Esophagus squamous epithelium (tissue), 5 donors: ENCODE data around the gene ETV1. TPM values are rescaled to one million over a fixed set of nuclear protein-coding genes. Genes with fewer than 3 reads are reported as not detected.

Experiments
- DNase-seq: peaks from one replicate; lab custom pipeline; 2025; lab: John Stamatoyannopoulos, UW
- H3K27ac ChIP-seq, 4 donors: fragments of 200-600 bp; sonication (generic); one replicate each; pipeline ENCODE4 v1.5.1; 2016 to 2019; ENCODE audit warnings: mild to moderate bottlenecking in 1 of 4
- H3K27me3 ChIP-seq, 4 donors: fragments of 200-600 bp; sonication (generic); 1 replicate in 3 of 4; 2 replicates in 1 of 4; pipeline versions ENCODE4 v1.5.1 to v1.6.0; 2017 to 2021; ENCODE audit warnings: antibody characterized with exemption in 1 of 4
- H3K36me3 ChIP-seq, 3 donors: fragments of 200-600 bp; sonication (generic); one replicate each; pipeline ENCODE4 v1.5.1; 2016 to 2019
- H3K4me1 ChIP-seq, 3 donors: fragments of 200-600 bp; sonication (generic); one replicate each; pipeline ENCODE4 v1.5.1; 2017 to 2019
- H3K4me3 ChIP-seq, 4 donors: fragments of 200-600 bp; sonication (generic); 1 replicate in 3 of 4; 2 replicates in 1 of 4; pipeline ENCODE4 v1.5.1; 2016 to 2019; ENCODE audit warnings: mild to moderate bottlenecking in 2 of 4, moderate library complexity in 1 of 4
- H3K9me3 ChIP-seq, 3 donors: fragments of 200-600 bp; sonication (generic); one replicate each; pipeline ENCODE4 v1.5.1; 2016 to 2019
- POLR2A ChIP-seq, 4 donors: fragments of 450-650 bp; IDR thresholded peaks; one replicate each; pipeline ENCODE4 v1.6.1; 2017; ENCODE audit warnings: antibody characterized with exemption in 4 of 4, mild to moderate bottlenecking in 4 of 4, moderate library complexity in 3 of 4
- WGBS, 2 donors: methylation state at CpG; one replicate each; pipeline ENCODE4 v1.1.5; 2018; 5-methylcytosine and 5-hydroxymethylcytosine counted together
- intact Hi-C: fragments of 100-400 bp; cut with DNase I; formaldehyde crosslinking; loops from one replicate; pipeline ENCODE4 v1.15.0; 2022
- total RNA-seq, 4 donors: library from RNA; depleted of rRNA; stranded (reverse); fragments of >200 nt; gene quantifications; one replicate each; pipeline ENCODE4 v1.1.0, GENCODE V29; 2016
- TF ChIP-seq, protein P1 (sequence below), 6 experiments: fragments of 450-650 bp in 4 of 6; fragments of 200-600 bp in 2 of 6; sonication (generic) in 2 of 6; IDR thresholded peaks; one replicate each; pipeline ENCODE4 v1.5.1; 2016 to 2019; ENCODE audit warnings: antibody characterized with exemption in 6 of 6, mild to moderate bottlenecking in 4 of 6, moderate library complexity in 4 of 6
- donor health status: DM: yes; HTN: yes; CAD: no.

The ETV1 gene
- total RNA-seq, 4 donors from 2014 or later = 0.27 to 10.0 (median 1.6) TPM

DNA sequence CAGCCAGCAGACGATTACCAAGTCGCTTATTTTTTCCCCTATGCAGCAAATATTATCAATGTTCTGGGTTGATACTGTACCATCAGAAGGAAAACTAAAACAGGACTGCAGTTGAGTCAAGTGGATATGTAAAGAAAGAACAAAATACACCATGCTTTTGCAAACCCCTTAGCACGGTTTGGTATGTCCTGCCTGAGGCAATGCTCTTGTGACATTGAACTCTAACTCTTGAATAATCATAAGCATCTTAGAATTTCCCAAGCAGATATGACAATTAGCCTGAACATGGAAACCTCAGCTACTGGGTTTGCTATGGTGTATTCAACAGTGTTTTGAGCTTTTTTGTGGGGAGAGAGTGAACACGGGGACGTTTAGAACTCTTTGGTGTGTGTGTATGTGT is 107.4 kb downstream of the ETV1 start:
- Histone ChIP-seq H3K27me3 (no peaks in the 10 kb centered on the region), H3K36me3 (no peaks in the 10 kb centered on the region), H3K9me3 (no peaks in the 10 kb centered on the region), H3K4me3 (no peak overlapping the region), H3K27ac (no peak overlapping the region), H3K4me1 (peaks cover 0 to 31% (median 0%) of the 10 kb centered on the region in 3 donors)
- 84 to 90% methylated on average over 5 of the region's 5 CpGs for WGBS, 2 donors
- no peak for TF ChIP-seq POLR2A (IDR thresholded peaks at IDR 0.05)
- TF ChIP-seq, protein P1, sequence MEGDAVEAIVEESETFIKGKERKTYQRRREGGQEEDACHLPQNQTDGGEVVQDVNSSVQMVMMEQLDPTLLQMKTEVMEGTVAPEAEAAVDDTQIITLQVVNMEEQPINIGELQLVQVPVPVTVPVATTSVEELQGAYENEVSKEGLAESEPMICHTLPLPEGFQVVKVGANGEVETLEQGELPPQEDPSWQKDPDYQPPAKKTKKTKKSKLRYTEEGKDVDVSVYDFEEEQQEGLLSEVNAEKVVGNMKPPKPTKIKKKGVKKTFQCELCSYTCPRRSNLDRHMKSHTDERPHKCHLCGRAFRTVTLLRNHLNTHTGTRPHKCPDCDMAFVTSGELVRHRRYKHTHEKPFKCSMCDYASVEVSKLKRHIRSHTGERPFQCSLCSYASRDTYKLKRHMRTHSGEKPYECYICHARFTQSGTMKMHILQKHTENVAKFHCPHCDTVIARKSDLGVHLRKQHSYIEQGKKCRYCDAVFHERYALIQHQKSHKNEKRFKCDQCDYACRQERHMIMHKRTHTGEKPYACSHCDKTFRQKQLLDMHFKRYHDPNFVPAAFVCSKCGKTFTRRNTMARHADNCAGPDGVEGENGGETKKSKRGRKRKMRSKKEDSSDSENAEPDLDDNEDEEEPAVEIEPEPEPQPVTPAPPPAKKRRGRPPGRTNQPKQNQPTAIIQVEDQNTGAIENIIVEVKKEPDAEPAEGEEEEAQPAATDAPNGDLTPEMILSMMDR (IDR thresholded peaks at IDR 0.05) = no peak
- DNase-seq = no peak
- intact Hi-C loops = no loop called here

DNA sequence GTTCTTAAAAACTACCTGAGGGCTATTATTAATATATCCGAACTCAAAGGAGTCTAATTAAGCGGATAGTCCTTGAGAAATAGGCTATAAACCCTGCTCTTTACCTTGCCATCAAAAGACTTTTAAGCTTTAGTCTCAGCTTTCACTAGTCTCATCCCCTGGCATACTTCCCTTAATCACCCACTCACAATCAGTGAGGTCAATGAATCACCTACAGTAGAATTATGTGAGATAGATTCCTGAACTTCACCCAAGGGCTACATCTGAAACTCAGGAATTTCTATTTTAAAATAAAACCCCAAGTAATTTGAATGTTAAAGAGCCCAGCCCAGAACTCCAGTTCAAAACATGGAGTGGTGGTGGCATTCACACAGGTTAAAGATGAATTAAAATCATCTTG is 108.7 kb downstream of the ETV1 start:
- H3K27ac ChIP-seq = peak overlapping the region in 3 of 4 donors; percentile 24 to 71 (median 70)

DNA sequence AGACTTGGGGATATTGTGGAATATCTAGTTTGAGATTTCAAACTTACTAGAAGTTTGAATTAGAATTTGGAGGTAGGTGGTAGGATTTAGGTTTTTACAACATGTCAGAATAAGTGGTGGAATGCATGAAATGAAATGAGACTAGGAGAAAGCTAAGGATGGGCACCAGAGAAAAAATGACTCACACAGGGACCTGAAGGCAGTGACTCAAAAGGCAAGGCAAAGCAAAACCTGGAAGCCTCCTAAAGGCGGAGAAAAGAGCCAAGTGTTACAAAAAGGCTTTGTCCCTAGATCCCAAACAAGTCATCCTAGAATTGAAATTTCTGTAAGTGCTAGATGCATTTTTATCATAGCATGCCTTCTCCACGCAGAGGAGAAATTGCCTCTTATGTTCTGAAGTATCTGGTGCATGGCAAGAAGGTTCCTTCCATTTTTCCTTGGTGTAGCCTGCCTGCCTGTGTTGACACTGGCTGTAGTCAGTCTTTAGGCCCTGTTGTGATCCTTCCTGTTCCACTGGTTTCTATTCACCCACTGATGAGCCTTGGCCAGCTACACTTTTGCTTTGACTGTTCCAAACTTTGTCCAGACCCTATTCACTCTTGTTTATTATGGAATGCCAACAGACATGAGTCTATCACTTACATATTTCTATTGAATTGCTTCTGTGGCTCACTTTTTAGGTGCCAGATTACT is 109.3 kb downstream of the ETV1 start:
- Histone ChIP-seq H3K4me1 (peaks cover 0 to 31% (median 0%) of the 10 kb centered on the region in 3 donors), H3K9me3 (no peaks in the 10 kb centered on the region), H3K27me3 (no peaks in the 10 kb centered on the region), H3K27ac (peak overlapping the region in 3 of 4 donors; percentile 24 to 71 (median 70)), H3K36me3 (no peaks in the 10 kb centered on the region), H3K4me3 (no peak overlapping the region)
- intact Hi-C loops = no loop called here
- TF ChIP-seq, protein P1 (IDR thresholded peaks at IDR 0.05) = no peak
- no peak for TF ChIP-seq POLR2A (IDR thresholded peaks at IDR 0.05)
- WGBS, 2 donors = 20 to 55% methylated on average over 2 of the region's 2 CpGs
- DNase-seq = no peak

More for the DNA sequence above, 108.7 kb downstream of the ETV1 start:
- Histone ChIP-seq H3K4me3 (no peak overlapping the region), H3K4me1 (peaks cover 0 to 31% (median 0%) of the 10 kb centered on the region in 3 donors), H3K9me3 (no peaks in the 10 kb centered on the region), H3K27me3 (no peaks in the 10 kb centered on the region), H3K36me3 (no peaks in the 10 kb centered on the region)
- intact Hi-C loops = no loop called here
- no peak for DNase-seq
- no peak for TF ChIP-seq POLR2A (IDR thresholded peaks at IDR 0.05)
- TF ChIP-seq, protein P1 (IDR thresholded peaks at IDR 0.05) = no peak
- WGBS, 2 donors = 49 to 56% methylated on average over 2 of the region's 2 CpGs

DNA sequence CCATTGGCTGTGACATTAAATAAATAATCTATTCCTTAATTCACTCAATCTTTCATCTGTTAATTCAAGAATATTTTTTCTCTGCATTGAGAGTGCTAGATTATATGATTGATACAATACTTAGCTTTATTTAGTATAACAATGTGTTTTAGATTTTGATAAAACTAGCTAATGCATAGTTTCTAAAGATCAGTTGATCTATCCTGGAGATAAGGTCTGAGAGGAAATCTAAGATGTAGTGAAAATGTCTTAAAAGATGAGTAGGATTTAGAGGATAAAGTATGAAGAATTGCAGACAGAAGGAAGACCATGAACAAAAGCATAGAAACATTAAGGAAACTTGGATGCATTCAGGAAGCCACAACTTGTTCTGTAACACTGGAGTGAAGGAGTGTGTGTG is 110.3 kb downstream of the ETV1 start:
- Histone ChIP-seq H3K4me3 (no peak overlapping the region), H3K4me1 (peaks cover 0 to 31% (median 0%) of the 10 kb centered on the region in 3 donors), H3K27me3 (no peaks in the 10 kb centered on the region), H3K36me3 (no peaks in the 10 kb centered on the region), H3K27ac (peak overlapping the region in 2 of 4 donors; percentile 36 to 71), H3K9me3 (no peaks in the 10 kb centered on the region)
- intact Hi-C loops = no loop called here
- no peak for DNase-seq
- TF ChIP-seq POLR2A (IDR thresholded peaks at IDR 0.05) = no peak
- TF ChIP-seq, protein P1 (IDR thresholded peaks at IDR 0.05) = no peak

DNA sequence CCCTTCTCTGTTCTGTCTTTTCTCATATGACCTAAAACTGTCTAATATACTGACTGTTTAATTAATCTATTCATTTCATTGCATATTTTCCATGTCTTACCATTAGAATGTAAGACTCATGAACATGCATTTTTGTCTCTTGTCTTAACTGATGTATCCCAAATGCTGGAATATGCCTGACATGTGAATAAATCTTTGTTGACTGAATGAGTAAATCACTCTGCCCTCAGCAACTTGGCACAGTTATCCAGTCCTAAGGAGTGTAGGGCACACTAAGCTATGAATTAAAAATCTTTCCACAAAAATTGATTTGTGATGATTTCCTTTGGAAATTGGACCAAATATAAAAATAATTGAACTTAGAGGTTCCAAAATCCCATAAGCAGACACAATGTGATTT is 111.3 kb downstream of the ETV1 start:
- no peak overlapping the region for H3K4me3 ChIP-seq
- H3K27ac ChIP-seq = no peak overlapping the region
- H3K27me3 ChIP-seq = no peaks in the 10 kb centered on the region
- intact Hi-C loops = no loop called here
- no peaks in the 10 kb centered on the region for H3K9me3 ChIP-seq
- no peaks in the 10 kb centered on the region for H3K36me3 ChIP-seq
- no peak for DNase-seq
- TF ChIP-seq, protein P1 (IDR thresholded peaks at IDR 0.05) = no peak
- peaks cover 0 to 31% (median 0%) of the 10 kb centered on the region in 3 donors for H3K4me1 ChIP-seq
